Activated CD8-positive, alpha-beta T cell treated with anti-CD3 and anti-CD28 coated beads, Interleukin-2, amount 10 ng/mL, durations not matched to agents 7 days and 5 days (primary cell): ENCODE measurements around the gene TMEM237. TPM values are rescaled to one million over a fixed set of nuclear protein-coding genes. Genes with fewer than 3 reads are reported as not detected.

ENCODE experiments used
- ATAC-seq: fragments of 150-1000 bp; cut with Tn5 transposase; one replicate; pipeline ENCODE4 v1.10.0; 2021; ENCODE audit warnings: moderate library complexity
- CTCF ChIA-PET: fragments of 350-600 bp; sonication (Branson Sonifier 250); formaldehyde crosslinking; loops from one replicate; lab custom pipeline; 2021; ENCODE audit warnings: antibody characterized with exemption; lab: Charles Lee
- POLR2A ChIA-PET: fragments of 350-600 bp; sonication (Branson Sonifier 250); formaldehyde crosslinking; loops from one replicate; lab custom pipeline; 2021; ENCODE audit warnings: antibody characterized with exemption; lab: Charles Lee
- DNase-seq: peaks from one replicate; pipeline ENCODE4 v3.0.0-alpha.2; 2020
- H3K27ac Mint-ChIP-seq: one replicate; pipeline ENCODE4 v1.8.0; 2021; ENCODE audit warnings: mild to moderate bottlenecking, mixed read lengths
- H3K27me3 Mint-ChIP-seq: one replicate; pipeline ENCODE4 v1.8.0; 2021; ENCODE audit warnings: low read depth, mixed read lengths
- H3K36me3 Mint-ChIP-seq: one replicate; pipeline ENCODE4 v1.8.0; 2021; ENCODE audit warnings: low read depth, mixed read lengths
- H3K4me1 Mint-ChIP-seq: one replicate; pipeline ENCODE4 v1.8.0; 2021; ENCODE audit warnings: low read depth, mixed read lengths
- H3K4me3 Mint-ChIP-seq: one replicate; pipeline ENCODE4 v1.8.0; 2021; ENCODE audit warnings: mild to moderate bottlenecking, mixed read lengths
- H3K9me3 Mint-ChIP-seq: one replicate; pipeline ENCODE4 v1.8.0; 2022; ENCODE audit warnings: mixed read lengths; ENCODE audit not compliant: insufficient read depth
- total RNA-seq, 2 experiments: library from RNA; stranded (reverse); gene quantifications; one replicate each; pipeline ENCODE4 v1.2.3, GENCODE V29; 2021

TMEM237 gene
- total RNA-seq, 2 experiments from 2014 or later = 24.0 TPM

DNA sequence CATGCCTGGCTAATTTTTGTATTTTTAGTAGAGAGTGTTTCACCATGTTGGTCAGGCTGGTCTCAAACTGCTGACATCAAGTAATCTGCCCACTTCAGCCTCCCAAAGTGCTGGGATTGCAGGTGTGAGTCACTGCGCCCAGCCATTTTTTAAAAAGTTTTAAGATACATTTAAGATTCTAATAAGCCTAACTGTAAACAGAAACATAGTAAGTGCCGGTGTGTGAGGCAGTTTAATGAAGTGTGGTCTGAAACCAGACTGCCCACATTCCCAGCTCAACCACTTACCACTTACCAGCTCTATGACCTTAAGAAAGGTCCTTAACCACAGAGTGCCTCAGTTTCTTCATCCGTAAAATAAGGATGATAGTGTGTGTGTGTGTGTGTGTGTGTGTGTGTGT lies 42.4 kb downstream of the TMEM237 start:
- no peaks in the 10 kb centered on the region for H3K9me3 Mint-ChIP-seq
- no peak overlapping the region for H3K4me3 Mint-ChIP-seq
- H3K27ac Mint-ChIP-seq = no peak overlapping the region
- H3K27me3 Mint-ChIP-seq = peaks cover 20% of the 10 kb centered on the region
- DNase-seq = no peak
- POLR2A ChIA-PET = no interaction called here
- H3K36me3 Mint-ChIP-seq = no peaks in the 10 kb centered on the region
- no peaks in the 10 kb centered on the region for H3K4me1 Mint-ChIP-seq
- no peak for ATAC-seq
- CTCF ChIA-PET = no interaction called here

DNA sequence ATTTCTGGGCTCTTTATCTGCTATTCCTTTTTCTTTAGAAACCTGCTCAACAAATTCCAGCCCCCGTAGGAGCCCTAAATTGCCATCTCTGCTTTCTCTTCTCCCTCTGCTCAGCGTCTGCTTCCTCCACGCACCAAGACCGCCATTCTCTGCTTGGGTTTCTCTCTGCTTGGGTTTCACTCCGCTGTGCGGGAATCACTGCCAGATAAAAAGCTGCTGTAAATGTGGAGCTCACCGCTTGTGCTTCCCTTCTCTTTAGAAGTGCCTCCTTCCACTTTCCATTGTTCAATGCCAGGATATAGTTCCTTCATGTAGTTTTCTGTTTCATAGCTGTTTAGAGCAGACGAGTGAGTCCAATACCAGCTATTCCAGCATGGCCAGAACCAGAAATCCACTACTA lies 45.9 kb downstream of the TMEM237 start:
- Mint-ChIP-seq H3K27me3 (peaks cover 8% of the 10 kb centered on the region), H3K4me3 (no peak overlapping the region), H3K27ac (no peak overlapping the region), H3K4me1 (no peaks in the 10 kb centered on the region), H3K9me3 (no peaks in the 10 kb centered on the region), H3K36me3 (no peaks in the 10 kb centered on the region)
- ATAC-seq (no peak), DNase-seq (no peak)
- CTCF ChIA-PET = no interaction called here
- POLR2A ChIA-PET = no interaction called here

DNA sequence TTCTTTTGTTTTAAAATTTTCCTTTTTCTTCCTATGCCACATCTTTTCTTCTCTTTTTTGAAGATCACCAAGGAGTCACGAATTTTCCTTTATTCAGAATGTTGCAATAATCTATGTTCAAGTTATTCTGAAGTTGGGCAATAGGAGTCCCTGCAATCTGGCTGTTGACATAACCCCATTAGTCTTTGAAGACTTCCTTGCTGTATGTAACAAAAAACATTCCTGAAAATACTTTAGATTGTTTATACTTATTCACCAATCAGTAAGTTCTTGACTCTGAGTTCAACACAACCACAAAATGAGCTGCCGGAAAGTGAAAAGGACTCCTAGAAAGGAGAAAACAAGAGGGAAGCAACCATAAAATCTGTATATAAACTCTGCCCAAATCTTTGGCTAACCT lies 62.8 kb downstream of the TMEM237 start:
- ChIA-PET POLR2A (no interaction called here), CTCF (no interaction called here)
- no peaks in the 10 kb centered on the region for H3K36me3 Mint-ChIP-seq
- peaks cover 2% of the 10 kb centered on the region for H3K27me3 Mint-ChIP-seq
- H3K4me1 Mint-ChIP-seq = no peaks in the 10 kb centered on the region
- DNase-seq = no peak
- H3K9me3 Mint-ChIP-seq = no peaks in the 10 kb centered on the region
- H3K27ac Mint-ChIP-seq = no peak overlapping the region
- no peak for ATAC-seq
- no peak overlapping the region for H3K4me3 Mint-ChIP-seq

DNA sequence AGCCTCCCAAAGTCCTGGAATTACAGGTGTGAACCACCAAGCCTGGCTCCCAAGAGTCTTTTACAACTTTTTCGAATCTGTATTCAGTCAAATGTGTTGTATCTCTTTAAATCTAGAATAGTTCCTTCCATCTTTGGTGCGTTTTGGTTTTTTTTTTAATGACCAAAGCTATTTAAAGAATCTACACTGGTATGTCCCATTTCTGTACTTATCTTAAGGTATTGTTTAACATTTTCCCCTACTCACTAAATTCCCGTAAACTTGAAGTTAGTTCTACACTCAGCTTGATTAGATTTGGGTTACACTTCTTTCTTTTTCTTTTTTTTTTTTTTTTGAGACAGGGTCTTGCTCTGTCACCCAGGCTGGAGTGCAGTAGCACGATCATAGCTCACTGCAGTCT lies 63.8 kb downstream of the TMEM237 start:
- no peak for DNase-seq
- no peaks in the 10 kb centered on the region for H3K27me3 Mint-ChIP-seq
- no peak overlapping the region for H3K4me3 Mint-ChIP-seq
- no peaks in the 10 kb centered on the region for H3K4me1 Mint-ChIP-seq
- no peak for ATAC-seq
- no peaks in the 10 kb centered on the region for H3K36me3 Mint-ChIP-seq
- POLR2A ChIA-PET = no interaction called here
- CTCF ChIA-PET = no interaction called here
- no peak overlapping the region for H3K27ac Mint-ChIP-seq
- no peaks in the 10 kb centered on the region for H3K9me3 Mint-ChIP-seq

DNA sequence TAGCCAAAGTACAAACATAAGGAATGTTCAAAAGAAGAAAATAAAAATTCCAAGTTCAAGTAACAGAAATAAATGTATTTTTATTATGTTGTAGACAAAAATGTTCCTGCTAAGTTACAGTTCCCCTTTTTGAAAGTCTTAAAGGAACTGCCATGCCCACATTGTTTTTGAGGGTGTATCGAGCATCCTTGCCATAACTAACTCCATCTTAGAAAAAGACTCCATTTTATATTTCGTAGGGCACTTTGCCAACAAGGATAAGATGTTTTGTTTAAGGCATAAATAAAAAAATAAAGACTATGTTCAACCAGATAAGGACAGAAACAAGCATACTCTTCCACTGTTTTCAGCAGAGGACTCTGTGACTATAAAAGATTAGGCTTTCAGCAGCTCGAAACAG lies 67.3 kb downstream of the TMEM237 start:
- ChIA-PET CTCF (no interaction called here), POLR2A (no interaction called here)
- Mint-ChIP-seq H3K36me3 (no peaks in the 10 kb centered on the region), H3K4me3 (no peak overlapping the region), H3K27ac (no peak overlapping the region), H3K9me3 (no peaks in the 10 kb centered on the region), H3K4me1 (peaks cover 6% of the 10 kb centered on the region), H3K27me3 (no peaks in the 10 kb centered on the region)
- DNase-seq (no peak), ATAC-seq (no peak)

DNA sequence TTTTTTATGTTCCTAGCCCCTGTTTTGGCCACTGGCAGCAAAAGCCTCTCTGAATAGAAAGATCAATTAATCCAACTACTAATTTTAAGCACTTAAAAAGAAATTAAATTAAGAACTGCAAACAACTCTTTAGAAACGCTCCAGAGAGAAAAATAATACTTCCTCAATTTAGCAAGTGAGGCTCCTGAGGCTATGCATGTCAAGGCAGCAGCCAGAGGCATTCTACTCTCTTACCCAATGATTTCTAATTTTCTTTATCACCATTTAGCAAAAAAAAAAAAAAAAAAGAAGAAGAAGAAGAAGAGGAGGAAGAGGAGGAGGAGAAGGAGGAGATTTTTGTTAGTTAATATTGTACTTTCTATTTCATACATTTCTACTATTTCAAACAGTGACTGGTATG lies 68.5 kb downstream of the TMEM237 start:
- Mint-ChIP-seq H3K36me3 (no peaks in the 10 kb centered on the region), H3K9me3 (no peaks in the 10 kb centered on the region), H3K4me3 (no peak overlapping the region), H3K27me3 (no peaks in the 10 kb centered on the region), H3K4me1 (peaks cover 6% of the 10 kb centered on the region), H3K27ac (no peak overlapping the region)
- POLR2A ChIA-PET = no interaction called here
- DNase-seq (no peak), ATAC-seq (no peak)
- CTCF ChIA-PET = no interaction called here

DNA sequence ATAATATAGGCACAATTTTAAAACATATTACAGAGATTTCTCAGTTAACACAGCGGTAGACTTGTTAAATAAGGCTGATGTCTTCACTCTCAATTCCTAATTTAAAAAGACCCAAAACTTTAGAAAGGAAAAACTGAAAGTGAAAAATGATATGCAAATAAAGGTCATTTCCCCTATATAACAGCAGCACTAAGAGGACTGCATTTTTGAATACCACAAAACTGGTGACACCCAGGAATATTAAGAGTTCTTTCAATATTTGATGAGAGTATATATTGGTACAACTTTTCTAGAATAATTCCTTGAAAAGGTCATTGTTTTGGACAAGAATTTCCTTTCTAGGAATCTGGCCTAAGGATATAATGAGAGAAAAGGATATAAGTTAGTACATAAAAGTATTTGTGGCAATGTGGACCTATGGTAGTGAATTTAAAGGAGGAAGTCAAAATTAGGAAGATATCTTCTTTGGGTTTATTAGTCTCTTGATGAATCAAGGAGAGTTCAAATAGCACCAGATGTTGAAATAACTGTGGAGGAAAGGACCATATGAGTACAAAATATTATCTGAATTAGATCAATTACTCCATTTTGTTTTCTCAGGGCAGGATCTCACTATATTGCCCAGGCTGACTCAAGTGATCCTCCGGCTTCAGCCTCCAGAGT lies 70.3 kb downstream of the TMEM237 start:
- no peak for ATAC-seq
- Mint-ChIP-seq H3K4me3 (no peak overlapping the region), H3K27ac (peak overlapping the region; percentile 22), H3K9me3 (no peaks in the 10 kb centered on the region), H3K36me3 (no peaks in the 10 kb centered on the region), H3K27me3 (no peaks in the 10 kb centered on the region), H3K4me1 (peaks cover 6% of the 10 kb centered on the region)
- DNase-seq = no peak
- POLR2A ChIA-PET = no interaction called here
- CTCF ChIA-PET = no interaction called here

Other genes with a start within 250 kb of the TMEM237 start
- 10 to 100 TPM; 51.3 to 53.0 TPM for gene TRAK2, start 192.0 kb downstream of the TMEM237 start, total RNA-seq
- 10 to 100 TPM; 26.8 to 30.3 TPM for gene STRADB, start 191.8 kb downstream of the TMEM237 start, total RNA-seq
- gene MPP4, start 55.1 kb upstream of the TMEM237 start, total RNA-seq = not detected
- gene ALS2, start 137.4 kb upstream of the TMEM237 start, total RNA-seq = 10 to 100 TPM; 13.9 to 15.6 TPM
- not detected for gene CDK15, start 163.0 kb upstream of the TMEM237 start, total RNA-seq